ENCODE results near the gene CDCA8. TPM values are rescaled to one million over a fixed set of nuclear protein-coding genes. Genes with fewer than 3 reads are reported as not detected.

CDCA8 gene
- total and polyA plus RNA-seq, 2 donors (not counting 3 experiments of a cell fraction or from before 2014, with no cell fraction given), result 38.5 to 45.7 TPM

GRCh38 chr1:37697090-37697489 is 4.8 kb downstream of the CDCA8 start:
- H3K27ac ChIP-seq (ENCODE audit: insufficient read depth, low read depth, low read length), result no peak overlapping the region
- ChIA-PET POLR2A (no interaction called here), CTCF (no interaction called here)
- no peaks in the 10 kb centered on the region for H3K9me3 ChIP-seq (replicated peaks; ENCODE audit: control insufficient read depth, insufficient read depth, low read length)
- no peak overlapping the region for H2AFZ ChIP-seq (ENCODE audit: low read depth, low read length)
- peaks cover 9% of the 10 kb centered on the region for H3K4me1 ChIP-seq (ENCODE audit: control insufficient read depth, extremely low read depth, insufficient read depth, low read length)
- no TSS peak for BruUV-seq (replicated peaks)
- no peak overlapping the region for H3K4me3 ChIP-seq (replicated peaks in 1 of 3; ENCODE audit: insufficient read depth in 1 of 3, low read depth in 1 of 3, low read length in 3 of 3)
- no peak overlapping the region for H3K4me2 ChIP-seq (ENCODE audit: insufficient read depth, low read length)
- intact Hi-C loops (cut with micrococcal nuclease), result no loop called here
- DNase-seq (ENCODE audit: low read depth, low spot score) (no peak), FAIRE-seq (no peak)
- H4K20me1 ChIP-seq (replicated peaks; ENCODE audit: control insufficient read depth, extremely low read depth, insufficient read depth, low read length), result no peaks in the 10 kb centered on the region
- peaks cover 49% of the 10 kb centered on the region for H3K79me2 ChIP-seq (ENCODE audit: control insufficient read depth, insufficient read depth, low read length)
- dilution Hi-C loops (cut with MboI; ENCODE audit: extremely low pct_ligation_motif_present, low sequenced_read_pairs), result no loop called here
- TF ChIP-seq FOS (IDR thresholded peaks at IDR 0.05; ENCODE audit: borderline replicate concordance, insufficient read depth, low read length), result no peak
- TF ChIP-seq POLR2A (IDR thresholded peaks at IDR 0.05; ENCODE audit: low read depth, low read length), result no peak
- TF ChIP-seq POLR2AphosphoS5 (IDR thresholded peaks at IDR 0.05; ENCODE audit: insufficient read depth, low read depth, low read length), result no peak
- no peak for TF ChIP-seq GATA2 (IDR thresholded peaks at IDR 0.05; ENCODE audit: insufficient read depth, insufficient read length, low read depth, low read length)
- TF ChIP-seq MYC (IDR thresholded peaks at IDR 0.05; ENCODE audit: low read depth, low read length), result no peak
- TF ChIP-seq EZH2 (IDR thresholded peaks at IDR 0.05; ENCODE audit: borderline replicate concordance, low read depth, low read length, severe bottlenecking), result no peak
- TF ChIP-seq JUN (IDR thresholded peaks at IDR 0.05; ENCODE audit: borderline replicate concordance, insufficient read depth, insufficient read length, low read depth), result no peak
- no peak for TF ChIP-seq CTCF (IDR thresholded peaks at IDR 0.05; ENCODE audit: extremely low read depth in 1 of 2, insufficient read depth in 1 of 2, low read depth in 1 of 2, low read length in 2 of 2)
- TF ChIP-seq MAX (IDR thresholded peaks at IDR 0.05; ENCODE audit: insufficient read depth, insufficient read length), result no peak
- H3K9ac ChIP-seq (replicated peaks; ENCODE audit: extremely low read depth, insufficient read depth, low read length), result no peak overlapping the region
- peaks cover 3 to 28% of the 10 kb centered on the region in 2 experiments for H3K36me3 ChIP-seq (ENCODE audit: control insufficient read depth in 2 of 2, extremely low read depth in 1 of 2, insufficient read depth in 2 of 2, low read length in 2 of 2)
- H3K9me1 ChIP-seq (replicated peaks; ENCODE audit: control insufficient read depth, extremely low read depth, insufficient read depth, low read length), result no peaks in the 10 kb centered on the region
- no peaks in the 10 kb centered on the region for H3K27me3 ChIP-seq (ENCODE audit: control insufficient read depth in 2 of 2, insufficient read depth in 2 of 2, low read length in 2 of 2)

Data from endothelial cell of umbilical vein (primary cell).